ENCODE data around the gene ZFP62.

The ZFP62 gene

DNA sequence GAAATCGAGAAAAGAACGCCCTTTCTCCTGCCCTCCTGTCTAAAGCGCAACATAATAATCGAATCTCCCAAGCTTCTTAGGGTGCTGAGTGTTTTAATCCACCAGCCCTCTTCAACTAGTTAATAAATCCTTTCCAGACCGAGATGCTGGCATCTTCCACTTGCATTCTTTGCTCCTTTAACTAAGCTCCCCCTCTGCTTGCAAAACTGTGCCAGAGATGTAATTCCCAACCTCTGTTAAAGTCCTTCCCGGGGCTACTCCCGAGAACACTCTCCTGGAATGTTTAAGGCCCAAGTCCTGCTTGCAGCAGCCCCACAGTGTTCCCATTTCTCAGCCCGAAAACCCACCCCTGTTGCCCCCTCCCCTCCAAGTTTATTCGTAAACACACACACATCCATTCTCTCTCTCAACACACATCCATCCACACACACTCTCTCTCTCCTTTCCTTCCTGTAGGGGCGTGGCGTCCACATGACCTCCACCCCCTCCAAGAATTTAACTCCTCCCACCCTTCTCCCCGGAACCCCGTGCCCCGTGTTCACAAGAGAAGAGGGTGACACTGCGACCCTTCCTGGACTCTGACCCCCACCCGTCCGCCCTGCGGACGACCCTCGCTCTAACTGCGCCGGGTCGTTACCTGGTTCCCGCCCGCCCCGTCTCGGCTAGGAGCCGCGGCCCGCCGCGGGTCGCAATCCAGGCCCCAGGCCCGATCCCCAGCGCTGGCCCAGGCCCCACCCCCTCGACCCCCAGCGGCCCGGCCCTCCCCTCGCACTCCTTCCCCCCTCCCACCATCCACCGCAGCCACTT lies 51.5 kb downstream of the ZFP62 start:
- TF ChIP-seq, protein P1, sequence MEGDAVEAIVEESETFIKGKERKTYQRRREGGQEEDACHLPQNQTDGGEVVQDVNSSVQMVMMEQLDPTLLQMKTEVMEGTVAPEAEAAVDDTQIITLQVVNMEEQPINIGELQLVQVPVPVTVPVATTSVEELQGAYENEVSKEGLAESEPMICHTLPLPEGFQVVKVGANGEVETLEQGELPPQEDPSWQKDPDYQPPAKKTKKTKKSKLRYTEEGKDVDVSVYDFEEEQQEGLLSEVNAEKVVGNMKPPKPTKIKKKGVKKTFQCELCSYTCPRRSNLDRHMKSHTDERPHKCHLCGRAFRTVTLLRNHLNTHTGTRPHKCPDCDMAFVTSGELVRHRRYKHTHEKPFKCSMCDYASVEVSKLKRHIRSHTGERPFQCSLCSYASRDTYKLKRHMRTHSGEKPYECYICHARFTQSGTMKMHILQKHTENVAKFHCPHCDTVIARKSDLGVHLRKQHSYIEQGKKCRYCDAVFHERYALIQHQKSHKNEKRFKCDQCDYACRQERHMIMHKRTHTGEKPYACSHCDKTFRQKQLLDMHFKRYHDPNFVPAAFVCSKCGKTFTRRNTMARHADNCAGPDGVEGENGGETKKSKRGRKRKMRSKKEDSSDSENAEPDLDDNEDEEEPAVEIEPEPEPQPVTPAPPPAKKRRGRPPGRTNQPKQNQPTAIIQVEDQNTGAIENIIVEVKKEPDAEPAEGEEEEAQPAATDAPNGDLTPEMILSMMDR (conservative IDR thresholded peaks at IDR 0.05; ENCODE audit: low read length): no peak
- peak overlapping the region; percentile 92 for H3K4me3 ChIP-seq (ENCODE audit: low read length)
- DNase-seq (ENCODE audit: low read depth): peak; percentile 93

DNA sequence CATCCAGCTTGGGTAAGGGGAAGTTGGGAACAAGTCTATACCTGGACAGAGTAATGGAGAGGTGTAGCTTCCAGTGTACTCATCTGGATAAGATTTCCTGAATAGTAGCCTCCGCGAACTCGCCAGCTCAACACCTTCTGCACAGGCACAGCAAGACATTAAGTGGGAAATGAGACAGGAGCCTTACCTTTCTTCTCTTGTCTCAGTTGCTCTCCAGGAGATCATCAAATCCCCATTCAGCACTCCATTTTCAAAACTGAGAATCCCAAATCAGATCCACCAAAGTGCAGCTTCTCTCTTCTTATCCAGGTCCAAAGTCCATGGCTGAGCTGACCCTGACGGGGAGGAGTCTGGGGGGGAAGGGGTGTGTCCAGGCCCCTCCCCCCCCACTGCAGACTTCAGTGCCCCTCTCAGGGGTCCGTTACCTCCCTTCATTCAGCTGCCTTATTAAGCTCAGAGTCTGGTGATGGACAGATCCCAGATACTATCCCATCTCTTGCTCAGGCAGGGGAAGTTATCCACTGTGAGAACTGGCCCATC lies 52.5 kb downstream of the ZFP62 start:
- H3K4me3 ChIP-seq (ENCODE audit: low read length): peak overlapping the region; percentile 63
- DNase-seq (ENCODE audit: low read depth): no peak
- TF ChIP-seq, protein P1 (conservative IDR thresholded peaks at IDR 0.05; ENCODE audit: low read length): no peak

DNA sequence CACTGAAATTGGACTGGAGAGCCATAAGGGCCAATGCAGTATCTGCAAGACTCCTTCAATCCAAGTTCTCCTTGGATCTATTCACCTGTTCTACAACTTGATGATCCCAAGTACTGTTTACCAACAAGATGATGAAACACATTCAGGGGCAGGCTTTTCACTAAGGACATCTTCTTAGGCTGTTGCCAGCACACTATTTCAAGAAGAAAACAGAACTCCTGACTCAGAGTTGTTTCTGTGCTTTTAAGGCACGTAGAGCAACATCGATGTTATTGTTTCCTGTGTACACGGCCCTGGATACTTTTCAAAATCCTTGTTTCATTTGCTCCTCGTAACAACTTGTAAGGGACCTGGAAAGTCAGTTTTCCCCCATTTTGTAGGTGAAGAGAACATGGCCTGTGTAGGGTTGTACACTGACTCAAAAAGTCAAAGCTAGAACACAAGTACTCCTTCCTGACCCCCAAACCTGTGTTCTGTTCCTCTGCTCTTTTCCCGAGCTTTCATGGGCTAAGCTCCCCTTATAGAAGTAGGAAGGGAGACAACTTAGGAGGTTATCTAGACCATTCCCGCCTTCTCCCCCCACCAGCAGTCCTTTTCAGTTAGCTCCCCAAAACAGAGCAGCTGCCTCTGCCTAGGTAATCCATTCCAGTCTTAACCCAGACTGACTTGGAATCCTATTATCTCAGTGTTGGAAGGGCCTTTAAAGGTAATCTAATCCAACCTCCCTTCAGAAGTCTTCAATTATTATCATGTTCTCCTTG lies 53.2 kb downstream of the ZFP62 start:
- TF ChIP-seq, protein P1 (conservative IDR thresholded peaks at IDR 0.05; ENCODE audit: low read length): no peak
- peak overlapping the region; percentile 63 for H3K4me3 ChIP-seq (ENCODE audit: low read length)
- peak; percentile 59 for DNase-seq (ENCODE audit: low read depth)

DNA sequence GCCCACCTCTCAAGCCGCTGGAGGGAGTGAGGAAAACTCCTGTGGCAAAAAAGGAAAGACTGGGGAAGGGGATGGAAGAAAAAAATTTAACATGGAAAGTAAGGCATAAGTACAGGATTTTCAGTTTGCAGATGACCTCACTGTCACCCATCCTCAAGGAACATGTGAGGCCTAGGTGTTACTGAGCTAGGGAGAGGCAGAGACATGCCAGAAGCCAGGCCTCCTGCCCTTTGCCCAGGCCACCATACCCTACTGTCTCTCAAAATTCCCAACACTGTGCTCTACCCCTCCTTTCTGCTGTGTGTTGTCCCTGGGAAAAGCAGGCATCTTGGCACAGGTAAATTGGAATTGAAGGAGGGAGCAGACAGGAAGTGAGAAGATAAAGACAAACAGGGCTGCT lies 54.0 kb downstream of the ZFP62 start:
- DNase-seq (ENCODE audit: low read depth): no peak
- H3K4me3 ChIP-seq (ENCODE audit: low read length): peak overlapping the region; percentile 63
- TF ChIP-seq, protein P1 (conservative IDR thresholded peaks at IDR 0.05; ENCODE audit: low read length): no peak

DNA sequence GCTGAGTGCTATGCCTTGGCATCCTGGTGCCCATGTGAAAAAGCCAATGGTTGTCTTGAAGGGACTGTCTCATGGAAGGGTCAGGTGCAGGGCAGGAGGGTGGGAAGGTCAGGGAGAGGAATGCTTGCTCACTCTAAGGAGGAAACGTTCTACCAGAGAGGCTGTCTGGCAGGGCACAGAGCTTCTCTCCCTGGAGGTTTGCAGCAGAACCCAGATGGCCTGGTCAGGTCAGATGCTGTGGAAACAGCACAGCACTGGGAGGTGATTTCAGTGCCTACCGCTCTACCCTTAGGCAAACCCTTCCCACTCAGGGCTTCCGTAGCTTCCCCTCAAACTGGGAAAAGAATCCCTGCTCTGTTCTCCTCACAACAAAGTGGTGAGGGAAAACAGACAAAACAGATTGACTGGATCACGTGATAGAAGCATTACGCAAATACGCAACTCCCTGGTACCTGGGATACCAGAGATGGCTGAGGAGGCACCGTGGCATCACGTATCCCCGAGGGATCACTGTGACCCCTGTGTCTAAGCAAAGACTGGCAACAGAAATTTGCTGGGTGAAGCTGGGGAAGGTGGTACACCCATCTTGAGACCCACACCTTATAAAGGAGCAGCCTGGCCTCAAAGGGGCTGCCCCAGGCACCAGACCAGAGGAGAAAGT lies 54.6 kb downstream of the ZFP62 start:
- DNase-seq (ENCODE audit: low read depth): no peak
- no peak overlapping the region for H3K4me3 ChIP-seq (ENCODE audit: low read length)
- TF ChIP-seq, protein P1 (conservative IDR thresholded peaks at IDR 0.05; ENCODE audit: low read length): no peak

DNA sequence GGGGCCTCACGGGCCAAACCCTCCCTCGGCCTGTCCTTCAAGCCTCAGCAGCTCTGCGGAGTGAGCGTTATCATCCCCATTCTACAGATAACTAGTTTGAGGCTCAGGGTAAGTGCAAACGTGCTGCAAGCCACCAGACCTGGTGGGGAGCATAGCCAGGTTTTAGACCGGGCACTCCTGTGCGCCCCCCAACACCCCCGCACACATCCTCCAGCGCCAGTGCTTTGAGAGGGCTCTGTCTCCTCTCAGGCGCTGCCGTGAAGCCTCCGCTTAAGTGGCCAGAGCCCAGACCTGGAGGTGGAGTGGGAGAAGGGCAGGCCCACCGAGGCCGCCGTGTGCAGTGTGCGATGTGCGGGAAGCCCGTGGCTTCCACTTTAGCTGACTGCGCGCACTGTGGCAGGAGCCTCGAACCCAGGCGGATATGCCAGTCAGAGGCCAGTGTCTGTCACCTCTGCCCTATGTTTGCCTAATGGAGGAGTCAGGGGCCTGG lies 56.9 kb downstream of the ZFP62 start:
- DNase-seq (ENCODE audit: low read depth): no peak
- TF ChIP-seq, protein P1 (conservative IDR thresholded peaks at IDR 0.05; ENCODE audit: low read length): no peak
- H3K4me3 ChIP-seq (ENCODE audit: low read length): no peak overlapping the region; the same call in 1 of the 2 replicates
